GM18909 (cell line): Measurements from ENCODE around the gene RNF123.
"Not testable (repeated sequence)": the region's sequence is repeated elsewhere in the genome, so short reads cannot be mapped to it uniquely, and the experiment has no call there.

Experiments
- ATAC-seq: cut with Tn5 transposase; IDR thresholded peaks from one replicate; pipeline ENCODE4 v1.9.1; 2021; ENCODE audit warnings: mild to moderate bottlenecking; ENCODE audit not compliant: unreplicated experiment, poor library complexity

RNF123 gene

DNA sequence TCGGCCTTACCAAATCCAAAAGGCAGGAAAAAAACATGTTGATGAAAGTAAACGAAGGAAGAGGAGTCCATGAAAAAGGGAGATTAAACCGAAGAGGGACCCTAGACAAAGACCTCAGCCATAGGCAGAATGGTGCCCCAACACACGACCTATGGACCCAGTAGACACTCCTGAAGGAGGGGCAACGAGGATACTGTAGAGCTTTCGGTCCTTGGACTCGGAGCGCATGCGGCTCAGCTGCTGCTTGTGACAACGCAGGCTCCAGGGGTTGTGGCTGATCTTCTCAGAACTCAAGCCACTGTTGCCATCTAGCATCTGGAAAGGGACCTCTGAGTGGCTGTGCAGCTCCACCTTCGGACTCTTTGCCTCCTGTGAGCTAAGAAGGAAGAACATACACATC is 43.2 kb downstream of the RNF123 start:
- no peak for ATAC-seq

GRCh38 chr3:49733551-49733950 is 44.2 kb downstream of the RNF123 start:
- no peak for ATAC-seq

DNA sequence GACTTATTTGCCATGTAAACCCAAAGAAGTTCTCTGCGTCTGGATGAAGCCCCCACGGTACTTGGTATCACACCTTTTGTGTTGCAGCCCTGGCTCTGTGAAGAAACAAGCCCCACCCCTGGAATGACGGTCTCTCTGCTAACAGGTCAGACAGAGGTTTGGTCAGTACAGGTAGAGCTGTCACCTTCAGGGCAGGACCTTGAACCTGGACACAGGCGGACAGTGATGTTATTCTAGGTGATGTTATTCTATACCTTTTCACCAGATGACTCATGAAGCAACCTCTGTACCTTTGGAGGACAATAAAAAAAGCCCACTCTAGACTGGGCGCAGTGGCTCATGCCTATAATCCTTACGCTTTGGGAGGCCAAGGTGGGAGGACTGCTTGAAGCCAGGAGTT is 45.4 kb downstream of the RNF123 start:
- no peak for ATAC-seq

DNA sequence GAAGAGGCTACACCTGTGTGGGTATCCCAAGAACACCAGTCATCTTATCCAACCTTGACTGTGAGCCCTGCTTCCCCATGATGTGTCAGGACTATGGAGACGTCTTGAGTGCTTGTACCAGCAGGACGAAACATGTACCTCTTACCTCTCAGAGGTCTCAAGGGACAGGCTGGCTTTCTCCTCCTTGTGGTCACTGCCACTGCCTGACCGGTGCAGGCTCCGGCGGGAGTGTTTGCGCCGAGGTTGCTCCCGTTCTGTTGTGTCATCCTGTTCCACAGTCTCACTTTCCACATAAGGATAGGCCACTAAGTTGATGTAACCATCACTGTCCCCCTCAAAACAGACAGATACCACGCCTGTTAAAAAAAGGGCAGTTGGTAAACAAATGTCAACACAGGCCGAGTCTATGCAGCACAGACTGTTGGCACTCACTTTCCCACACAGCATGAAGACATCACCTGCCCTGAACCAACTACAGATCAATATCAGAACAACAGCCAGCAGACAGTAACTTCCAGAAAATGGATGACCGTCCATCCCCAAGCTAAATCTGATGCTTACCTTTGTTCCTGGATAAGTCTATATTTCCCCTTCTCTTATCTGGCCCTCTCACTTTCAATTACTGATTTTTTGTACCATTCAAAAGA is 48.8 kb downstream of the RNF123 start:
- ATAC-seq = no peak

DNA sequence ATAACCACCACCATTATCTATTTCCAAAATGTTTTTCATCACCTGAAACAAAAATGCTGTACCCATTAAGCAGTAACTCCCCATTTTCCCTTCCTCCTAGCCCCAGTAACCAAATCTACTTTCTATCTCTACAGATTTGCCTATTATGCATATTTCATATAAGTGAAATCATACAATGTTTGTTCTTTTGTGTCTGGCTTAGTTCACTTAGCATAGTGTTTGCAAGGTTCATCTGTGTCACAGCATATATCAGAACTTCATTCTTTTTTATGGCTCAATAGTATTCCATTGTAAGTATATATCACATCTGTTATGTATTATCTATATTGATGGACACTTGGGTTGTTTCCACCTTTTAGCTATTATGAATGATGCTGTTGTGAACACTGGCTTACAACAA is 51.1 kb downstream of the RNF123 start:
- no peak for ATAC-seq

DNA sequence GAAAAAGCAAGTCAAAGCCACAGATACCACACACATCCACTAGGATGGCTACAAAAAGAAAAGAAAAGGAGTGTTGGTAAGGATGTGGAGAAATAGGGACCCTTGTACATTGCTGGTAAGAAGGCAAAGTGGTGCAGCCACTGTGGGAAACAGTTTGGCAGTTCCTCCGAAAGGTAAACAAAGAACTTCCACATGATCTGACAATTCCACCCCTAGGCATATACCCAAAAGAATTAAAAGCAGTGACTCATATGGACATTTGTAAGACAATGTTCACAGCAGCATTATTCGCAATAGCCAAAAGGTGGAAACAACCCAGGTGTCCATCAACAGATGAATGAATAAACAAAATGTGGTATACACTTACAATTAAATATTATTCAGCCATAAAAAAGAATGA is 56.6 kb downstream of the RNF123 start:
- ATAC-seq = no peak

DNA sequence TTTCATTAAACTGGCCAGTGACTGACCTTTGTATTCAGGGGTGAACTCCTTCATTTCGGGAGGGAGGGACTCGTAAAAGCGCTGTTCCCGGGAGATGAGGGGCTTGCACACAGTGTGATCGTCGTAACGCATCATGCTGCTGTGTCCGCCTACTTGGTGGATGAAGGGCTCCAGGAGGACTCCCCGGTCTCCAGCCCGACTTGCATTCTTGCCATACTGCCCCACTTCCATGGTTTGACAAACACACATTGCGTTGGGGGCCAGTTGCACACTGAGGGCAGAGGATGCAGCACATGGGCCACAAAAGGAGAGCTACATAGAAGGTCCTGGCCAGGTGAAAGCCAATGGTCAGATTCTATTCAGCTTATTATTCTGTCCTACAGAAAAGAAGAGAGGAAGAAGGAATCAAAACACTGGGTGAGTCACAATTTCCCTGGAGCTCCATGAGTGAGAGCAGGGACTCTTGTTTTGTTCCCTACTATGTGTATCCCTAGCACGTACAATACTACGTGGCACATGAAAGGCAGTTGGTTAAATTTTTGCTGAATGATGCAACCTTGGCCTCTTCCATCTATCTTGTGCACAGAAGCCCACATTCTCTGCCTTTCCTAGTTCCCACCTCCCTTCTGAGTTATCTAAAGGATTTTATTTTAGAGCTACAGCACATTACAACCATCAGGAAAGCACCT is 58.6 kb downstream of the RNF123 start:
- ATAC-seq = no peak

GRCh38 chr3:49748874-49749273 is 59.5 kb downstream of the RNF123 start:
- not testable (repeated sequence) for ATAC-seq

- ATAC-seq = no peak
Measured at GRCh38 chr3:49750056-49750455, 60.7 kb downstream of the RNF123 start.

- no peak for ATAC-seq
Measured at GRCh38 chr3:49751501-49751900, 62.1 kb downstream of the RNF123 start.

DNA sequence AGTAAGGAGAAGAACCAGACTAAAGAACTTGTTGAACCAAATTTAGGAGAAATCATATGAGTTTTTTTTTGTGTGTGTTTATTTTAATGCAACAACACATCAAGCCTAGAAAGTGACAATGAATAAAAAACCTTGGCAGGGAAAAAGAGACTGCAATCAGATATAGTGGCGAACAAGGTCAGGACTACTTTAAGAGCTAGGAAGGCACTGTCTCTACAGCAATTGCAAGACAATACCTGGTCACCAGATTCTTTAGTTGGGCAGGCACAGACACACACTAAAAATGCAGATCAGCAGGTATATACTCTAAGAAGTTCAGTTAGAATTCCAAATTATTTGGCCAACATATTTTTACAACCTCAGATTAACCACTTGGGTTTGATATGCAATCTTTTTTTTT is 65.2 kb downstream of the RNF123 start:
- ATAC-seq = no peak

GRCh38 chr3:49756036-49756435 is 66.7 kb downstream of the RNF123 start:
- no peak for ATAC-seq

DNA sequence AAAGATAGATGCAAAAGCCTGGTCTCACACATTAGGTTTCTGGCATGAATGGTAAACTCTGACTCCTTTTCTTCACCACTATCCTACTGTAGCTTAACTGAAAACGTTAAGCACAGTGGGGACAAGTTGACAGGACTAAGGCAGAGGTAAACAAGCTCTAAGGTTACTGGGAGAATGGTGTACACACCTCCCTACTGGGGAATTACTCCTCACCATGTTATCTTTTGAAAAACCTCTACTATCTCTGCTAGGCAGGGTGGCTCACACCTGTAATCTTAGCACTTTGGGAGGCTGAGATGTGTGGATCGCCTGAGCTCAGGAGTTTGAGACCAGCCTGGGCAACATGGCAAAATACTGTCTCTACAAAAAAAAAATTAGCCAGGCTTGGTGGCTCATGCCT is 67.8 kb downstream of the RNF123 start:
- ATAC-seq = no peak

DNA sequence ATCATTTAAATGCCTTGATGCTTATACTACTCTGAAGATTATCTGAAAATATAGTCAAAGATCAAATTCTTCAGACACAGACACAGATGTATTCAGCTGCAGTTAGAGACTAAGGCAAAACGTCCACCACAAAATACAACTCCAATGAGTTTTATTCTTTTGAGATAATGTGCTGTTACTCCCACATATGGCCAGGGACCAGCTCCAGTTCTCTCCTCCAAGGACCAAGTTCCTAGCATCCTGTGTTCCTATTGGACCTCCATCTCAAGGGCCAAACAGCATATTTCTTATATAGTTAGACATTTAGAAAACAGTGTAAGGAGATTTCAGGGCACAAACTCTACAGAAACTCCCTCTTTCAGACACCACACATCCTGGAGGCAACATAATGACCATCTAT is 69.9 kb downstream of the RNF123 start:
- ATAC-seq = no peak

DNA sequence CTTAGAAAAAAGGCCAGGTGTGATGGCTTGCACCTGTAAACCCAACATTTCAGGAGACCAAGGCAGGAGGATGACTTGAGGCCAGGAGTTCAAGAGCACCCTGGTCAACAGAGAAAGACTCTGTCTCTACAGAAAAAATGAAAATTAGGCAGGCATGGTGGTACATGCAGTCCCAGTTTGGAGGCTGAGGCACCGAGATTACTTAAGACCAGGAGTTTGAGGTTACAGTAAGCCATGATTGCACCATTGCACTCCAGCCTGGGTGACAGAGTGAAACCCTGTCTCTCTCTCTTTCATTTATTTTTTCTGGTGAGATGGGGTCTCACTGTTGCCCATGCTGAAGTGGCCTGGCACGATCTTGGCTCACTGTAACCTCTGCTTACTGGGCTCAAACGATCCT is 72.3 kb downstream of the RNF123 start:
- ATAC-seq = no peak

GRCh38 chr3:49763981-49764380 is 74.6 kb downstream of the RNF123 start:
- no peak for ATAC-seq

DNA sequence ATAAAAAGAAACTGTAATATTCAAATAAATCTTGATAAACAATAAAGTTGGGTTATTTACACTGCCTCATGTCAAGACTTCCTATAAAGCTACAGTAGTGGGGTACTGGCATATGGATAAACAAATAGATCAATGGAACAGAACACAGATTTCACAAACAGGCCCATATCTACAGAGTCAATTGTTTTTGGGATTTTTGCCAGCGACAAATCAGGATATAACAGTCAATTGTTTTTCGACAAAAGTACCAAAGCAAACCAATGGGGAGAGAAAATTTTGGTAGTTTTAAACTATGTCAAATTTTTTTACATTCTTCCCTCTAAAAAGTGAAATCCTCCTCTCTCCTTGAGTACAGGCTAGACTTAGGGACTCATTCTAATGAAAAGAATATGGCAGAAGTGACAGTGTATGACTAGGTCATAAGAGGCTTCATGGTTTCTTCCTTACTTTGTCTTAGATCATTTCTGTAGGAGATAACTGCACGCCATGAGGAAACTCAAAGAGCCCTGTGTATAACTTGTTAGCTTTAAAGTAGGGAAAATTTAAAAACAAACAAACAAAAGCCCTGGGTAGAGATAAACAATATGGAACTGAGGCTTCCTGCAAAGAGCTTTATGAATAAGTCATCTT is 80.0 kb downstream of the RNF123 start:
- ATAC-seq = no peak

- no peak for ATAC-seq
Measured at GRCh38 chr3:49769926-49770325, 80.6 kb downstream of the RNF123 start.
